GM21786 (cell line): ENCODE measurements around the gene TSPAN9.

Source experiments
- ATAC-seq: cut with Tn5 transposase; IDR thresholded peaks from one replicate; pipeline ENCODE4 v1.9.1; 2021; ENCODE audit not compliant: unreplicated experiment

TSPAN9 gene

GRCh38 chr12:3122841-3123678 lies 45.9 kb downstream of the TSPAN9 start:
- no peak for ATAC-seq

DNA sequence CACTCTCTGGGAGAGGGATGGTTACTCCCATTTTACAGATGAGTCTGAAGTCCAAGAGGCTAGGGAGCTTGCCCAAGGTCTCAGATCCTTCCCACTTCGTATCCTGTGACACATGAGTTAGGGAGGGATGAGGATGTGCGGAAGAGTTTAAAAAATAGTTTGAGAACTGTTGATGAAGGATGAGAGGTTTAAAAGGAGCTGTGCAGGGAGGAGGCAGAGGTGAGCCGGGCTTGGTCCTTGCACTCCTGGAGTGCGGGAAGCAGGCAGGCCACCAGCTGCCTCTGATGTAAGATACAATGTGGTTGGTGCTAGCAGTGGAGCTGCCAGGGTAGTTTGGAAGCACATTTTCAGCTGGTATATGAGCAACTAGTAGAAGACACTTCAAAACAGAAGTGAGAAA lies 46.5 kb downstream of the TSPAN9 start:
- no peak for ATAC-seq

DNA sequence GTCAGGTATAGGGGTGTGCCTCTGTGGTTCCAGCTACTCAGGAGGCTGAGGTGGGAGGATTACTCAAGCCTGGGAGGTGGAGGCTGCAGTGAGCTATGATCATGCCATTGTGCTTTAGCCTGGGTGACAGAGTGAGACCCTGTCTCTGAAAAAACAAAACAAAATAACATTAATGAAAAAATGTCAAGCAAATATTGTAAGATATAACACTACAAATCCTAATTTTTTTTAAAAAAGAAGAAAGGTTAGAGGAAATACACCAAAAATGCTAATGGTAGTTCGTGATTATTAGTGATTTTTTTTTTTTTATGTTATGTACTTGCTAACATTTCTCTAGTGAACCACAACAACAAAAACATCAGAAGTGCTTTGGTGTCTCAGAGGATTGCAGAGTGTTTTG lies 47.7 kb downstream of the TSPAN9 start:
- no peak for ATAC-seq

- ATAC-seq = no peak
Measured at GRCh38 chr12:3125674-3126073, 48.5 kb downstream of the TSPAN9 start.

DNA sequence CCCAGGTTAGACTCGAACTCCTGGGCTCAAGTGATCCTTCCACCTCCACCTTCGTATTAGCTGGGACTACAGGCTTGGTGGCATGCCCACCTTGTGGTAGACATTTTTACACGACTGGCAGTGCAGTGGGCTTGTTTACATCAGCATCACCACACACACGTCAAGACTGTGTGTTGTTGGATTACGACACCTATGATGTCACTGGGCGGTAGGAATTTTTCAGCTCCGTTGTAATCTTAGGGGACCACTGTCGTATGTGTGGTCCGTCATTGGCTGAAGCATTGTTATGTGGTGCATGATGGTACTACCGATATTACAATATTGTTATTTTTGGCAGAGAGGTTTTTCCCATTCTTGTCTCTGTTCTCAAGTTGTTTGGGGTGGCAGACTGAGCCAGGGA lies 50.7 kb downstream of the TSPAN9 start:
- no peak for ATAC-seq

DNA sequence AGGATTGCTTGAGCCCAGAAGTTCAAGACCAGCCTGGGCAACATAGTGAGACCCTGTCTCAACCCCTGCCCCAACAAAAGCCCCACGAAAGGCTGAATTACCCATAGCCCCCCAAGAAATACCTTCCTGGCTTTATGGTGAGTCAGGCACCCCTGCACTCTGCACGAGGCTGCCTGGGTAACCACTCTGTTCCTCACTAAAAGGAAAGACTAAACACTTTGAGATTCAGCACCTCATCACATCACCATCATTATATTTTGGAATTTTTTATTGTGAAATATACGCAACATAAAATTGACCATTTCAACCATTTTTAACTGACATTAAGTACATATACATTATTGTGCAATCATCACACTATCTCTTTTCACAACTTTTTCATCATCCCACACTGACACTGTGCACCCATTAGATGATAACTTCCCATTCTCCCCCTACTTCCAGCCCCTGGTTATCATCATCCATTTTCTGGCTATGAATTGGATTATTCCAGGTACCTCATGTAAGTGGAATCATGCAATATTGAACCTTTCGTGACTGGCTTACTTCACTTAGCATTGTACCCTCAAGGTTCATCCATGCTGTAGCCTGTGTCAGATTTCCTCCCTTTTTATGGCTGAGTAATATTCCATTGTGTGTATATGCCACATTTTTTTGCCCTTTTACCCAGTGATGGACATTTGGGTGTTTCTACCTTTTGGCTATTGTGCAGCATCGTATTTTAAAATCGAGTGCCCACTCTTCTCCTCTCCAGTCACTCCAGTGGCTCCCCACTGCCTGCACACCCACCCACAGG lies 51.5 kb downstream of the TSPAN9 start:
- no peak for ATAC-seq

GRCh38 chr12:3129301-3130056 lies 52.3 kb downstream of the TSPAN9 start:
- ATAC-seq = no peak

DNA sequence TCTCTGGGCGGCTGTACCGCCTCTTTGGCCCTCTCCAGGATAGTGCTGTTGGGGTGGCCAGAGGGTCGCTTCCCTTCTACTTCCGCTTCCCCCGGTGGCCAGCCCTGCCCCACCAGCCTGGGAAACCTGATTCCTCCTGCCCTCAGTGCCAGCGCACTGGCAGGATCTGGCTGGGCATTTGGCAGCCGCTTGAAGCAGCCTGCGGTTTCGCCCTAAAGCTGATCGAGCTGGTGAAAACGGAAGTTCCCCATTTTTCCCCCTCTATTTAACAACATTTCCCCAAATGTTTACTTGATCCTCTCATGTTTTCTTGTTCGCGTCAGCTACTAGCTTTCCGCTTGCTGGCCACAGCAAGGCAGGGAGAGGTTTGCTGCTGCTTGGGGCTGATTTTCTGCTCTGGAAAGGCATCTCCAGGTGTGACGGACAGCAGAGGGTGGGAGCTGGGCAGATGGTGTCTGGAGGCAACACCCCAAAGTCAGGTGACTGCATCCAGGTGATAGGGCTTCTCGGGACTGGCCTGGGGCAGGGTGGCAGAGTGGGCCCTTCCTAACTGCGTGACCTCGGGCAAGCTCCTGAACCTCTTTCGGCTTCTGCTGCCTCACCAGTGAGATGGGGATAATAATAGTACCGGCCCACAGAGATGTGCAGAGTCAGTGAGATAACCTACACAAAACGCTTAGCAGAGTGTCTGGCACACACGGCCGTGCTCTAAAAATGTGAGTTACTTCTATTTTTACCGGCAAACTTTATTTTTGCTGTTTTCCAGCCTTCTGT lies 53.1 kb downstream of the TSPAN9 start:
- ATAC-seq = no peak

DNA sequence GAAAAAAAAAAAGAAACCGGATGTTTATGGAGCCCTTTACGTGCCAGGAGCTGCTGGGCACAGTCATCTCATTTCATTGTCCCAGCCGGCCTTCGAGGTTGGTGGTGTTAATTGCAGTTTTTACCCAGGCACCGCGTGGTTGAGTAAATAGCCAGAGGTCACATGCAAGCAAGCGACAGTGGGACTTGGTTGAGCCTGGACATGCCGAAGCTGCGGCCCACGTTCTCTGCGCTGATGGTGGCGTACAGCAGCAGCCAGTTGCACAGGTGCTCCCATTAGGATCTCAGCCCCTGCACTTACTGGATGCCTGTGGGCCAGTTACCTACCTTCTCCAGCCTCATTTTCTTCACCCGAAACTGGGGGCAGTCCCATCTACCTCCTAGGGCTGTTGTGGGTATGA lies 54.0 kb downstream of the TSPAN9 start:
- no peak for ATAC-seq

- no peak for ATAC-seq
Measured at GRCh38 chr12:3132636-3133404, 55.6 kb downstream of the TSPAN9 start.

GRCh38 chr12:3133405-3133783 lies 56.2 kb downstream of the TSPAN9 start:
- ATAC-seq = no peak

- no peak for ATAC-seq
Measured at GRCh38 chr12:3134126-3134525, 56.9 kb downstream of the TSPAN9 start.

DNA sequence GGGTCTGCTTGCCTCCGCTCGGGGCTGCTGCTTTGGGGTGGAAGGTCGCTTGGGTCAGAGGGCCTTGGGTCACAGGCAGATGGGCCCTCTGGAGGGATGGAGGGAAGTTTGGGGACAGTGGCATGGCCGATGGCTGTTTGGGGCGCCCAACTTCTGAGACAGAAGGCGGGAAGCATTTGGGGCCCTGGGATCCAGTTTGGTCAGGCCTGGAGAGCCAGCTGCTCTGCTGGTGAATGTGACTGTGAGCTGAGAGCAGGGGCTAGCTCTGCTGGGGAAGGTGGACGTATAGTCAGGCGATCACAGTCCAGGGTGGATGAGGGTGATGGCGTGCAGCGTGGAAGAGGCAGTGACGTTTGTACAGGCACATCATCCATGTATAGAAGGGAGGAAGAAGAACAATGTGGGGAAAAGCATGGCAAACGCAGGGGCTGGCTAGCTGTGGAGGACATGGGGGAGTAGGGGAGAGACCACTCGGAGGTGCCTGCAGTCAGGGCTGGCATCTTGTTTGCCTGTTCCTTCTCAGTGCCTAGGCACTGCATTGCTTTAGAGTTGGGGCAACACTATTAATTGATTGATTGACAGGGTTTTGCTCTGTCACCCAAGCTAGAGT lies 57.5 kb downstream of the TSPAN9 start:
- ATAC-seq = no peak

DNA sequence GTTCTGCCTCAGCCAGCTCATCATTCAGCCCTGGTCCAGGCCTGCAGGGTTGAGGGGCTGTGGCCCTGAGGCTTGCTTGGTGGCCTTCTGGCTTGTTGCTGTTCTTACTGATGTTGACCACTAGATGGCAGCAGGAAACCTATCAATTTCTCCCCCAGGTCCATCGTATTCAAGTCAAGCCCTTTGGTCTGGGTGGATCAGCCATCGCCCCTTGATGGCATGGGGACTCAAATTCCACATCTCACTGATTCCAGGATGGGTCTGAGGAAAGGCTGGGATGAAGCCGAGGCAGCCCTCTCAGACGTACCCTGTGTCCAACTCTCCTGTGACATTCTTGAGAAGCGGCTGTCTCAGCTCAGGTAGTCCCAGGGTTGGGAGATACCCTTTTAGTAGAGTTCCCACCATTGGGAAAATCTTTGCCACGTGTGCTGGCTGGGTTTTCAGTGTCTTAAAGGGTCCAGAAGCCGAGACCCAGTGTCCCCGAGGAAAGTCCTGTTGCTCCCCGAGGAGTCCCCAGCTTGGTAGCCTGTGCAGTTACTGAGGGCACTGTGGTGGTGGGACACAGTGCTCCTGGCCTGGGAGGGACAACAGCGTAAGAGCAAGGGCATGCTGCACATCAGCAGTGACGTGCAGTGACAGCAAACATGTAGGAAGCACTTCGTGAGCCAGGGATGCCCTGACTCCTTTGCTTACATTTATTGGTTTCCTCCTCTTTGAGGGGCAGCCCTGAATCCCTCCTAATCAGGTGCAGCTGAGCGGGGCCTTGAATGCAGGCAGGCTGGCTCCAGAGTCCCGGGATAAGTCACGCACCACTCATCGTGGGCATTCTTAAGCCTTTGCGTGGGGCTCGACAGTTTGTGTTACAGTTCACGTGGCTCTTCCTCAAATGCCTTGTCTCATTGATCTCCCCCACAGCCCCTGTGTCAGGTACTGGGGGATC lies 58.6 kb downstream of the TSPAN9 start:
- no peak for ATAC-seq

DNA sequence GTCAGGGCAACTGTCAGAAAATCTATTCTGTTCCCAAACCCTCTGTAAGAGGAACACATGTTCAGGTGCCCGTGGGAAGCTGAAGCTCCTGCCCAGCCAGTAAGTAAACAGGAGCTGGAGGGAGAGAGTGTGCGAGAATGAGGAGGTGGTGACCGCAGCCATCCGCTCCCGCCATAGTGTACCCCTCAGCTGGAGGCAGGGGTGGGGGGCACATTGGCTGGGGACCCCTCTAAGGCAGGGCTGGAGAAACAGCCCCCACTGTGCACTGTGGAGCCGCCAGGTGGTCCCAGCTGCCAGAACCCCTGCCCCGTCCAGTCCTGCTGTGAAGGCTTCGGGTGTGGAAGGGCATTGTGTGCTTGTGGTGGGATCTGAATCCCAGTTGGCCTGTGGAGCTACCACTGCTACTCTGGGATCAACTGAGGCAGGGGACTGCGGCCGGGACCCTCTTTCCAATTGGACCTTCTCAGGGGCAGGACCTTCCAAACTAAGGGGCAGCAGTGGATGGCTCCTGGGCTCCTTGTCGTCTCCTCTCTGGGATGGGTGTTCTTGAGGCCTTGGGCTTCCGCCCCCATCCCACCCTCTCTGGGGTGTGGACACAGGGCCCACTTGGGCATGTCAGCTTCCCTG lies 59.6 kb downstream of the TSPAN9 start:
- ATAC-seq = no peak

DNA sequence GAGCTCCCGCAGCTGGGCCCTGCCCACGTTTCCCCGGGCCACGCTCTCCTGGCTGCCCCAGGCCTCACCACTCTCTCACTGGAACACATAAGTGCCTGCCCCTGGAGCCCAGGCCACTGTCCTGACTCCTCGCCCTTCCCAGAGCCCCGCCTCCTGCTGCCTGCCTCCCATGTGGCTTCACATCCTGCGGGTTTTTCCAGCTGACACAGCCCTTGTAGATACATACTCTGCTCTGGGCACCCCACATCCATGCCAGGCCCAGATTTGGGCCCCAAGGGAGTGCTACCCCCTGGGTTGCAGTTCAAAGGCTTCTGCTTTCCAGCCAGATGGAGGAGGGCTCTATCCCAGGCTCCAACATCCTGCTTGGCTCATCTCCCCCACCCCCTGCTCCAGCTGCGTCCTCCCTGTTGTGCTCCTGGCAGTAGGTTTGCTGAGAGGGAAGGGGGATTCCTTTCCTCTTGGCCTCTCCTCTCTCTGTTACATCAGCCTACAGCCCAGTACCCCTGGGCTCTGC lies 60.1 kb downstream of the TSPAN9 start:
- ATAC-seq = no peak

DNA sequence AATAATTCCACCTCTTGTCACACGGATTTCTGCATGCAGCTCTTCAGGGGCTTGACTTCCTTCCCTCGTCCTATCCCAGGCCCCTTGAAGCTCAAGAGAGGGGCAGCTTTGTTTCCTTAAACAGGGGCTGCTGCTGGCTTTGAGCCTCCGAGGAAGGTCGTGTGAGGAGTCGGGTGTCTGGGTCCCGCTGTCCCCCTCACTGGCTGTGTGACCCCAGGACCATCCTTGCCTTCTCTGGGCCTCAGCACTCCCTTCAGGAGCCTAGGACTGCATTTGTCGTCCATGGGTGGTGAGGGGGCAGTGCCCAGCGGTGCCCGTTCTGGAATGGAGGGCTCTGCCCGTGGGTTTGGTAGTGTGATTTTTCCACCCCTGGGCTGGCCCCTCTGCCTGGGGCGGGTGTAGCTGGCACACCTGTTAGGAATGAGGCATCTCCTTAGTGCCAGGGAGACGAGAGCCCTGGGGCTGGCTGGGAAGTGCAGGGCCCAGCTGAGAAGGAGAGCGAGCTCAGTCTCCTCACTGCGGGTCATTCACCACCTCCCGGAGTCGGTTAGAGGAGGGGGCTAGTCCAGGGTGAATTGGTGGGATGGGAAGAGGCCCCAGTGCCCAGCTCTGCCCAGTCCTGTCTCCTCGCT lies 60.8 kb downstream of the TSPAN9 start:
- ATAC-seq = no peak
